HCT116 (cell line): Measurements from ENCODE around the gene ACOXL. TPM values are rescaled to one million over a fixed set of nuclear protein-coding genes. Genes with fewer than 3 reads are reported as not detected.

Source experiments
- ATAC-seq: fragments of 200-7000 bp; cut with Tn5 transposase; 2 replicates; pipeline ENCODE4 v1.9.1; 2020; ENCODE audit warnings: mild to moderate bottlenecking, moderate library complexity
- BruUV-seq: library from RNA; stranded (reverse); fragments of 400-500 nt; replicated peaks from 2 replicates; lab custom pipeline; 2021; lab: Mats Ljungman, UMichigan
- CTCF ChIA-PET: fragments of 300-600 bp; sonication (Branson Sonifier 250); formaldehyde crosslinking; loops from one replicate; lab custom pipeline; 2021; ENCODE audit warnings: antibody characterized with exemption; lab: Charles Lee
- POLR2A ChIA-PET: fragments of 300-600, 350-600 bp; sonication (Branson Sonifier 250); formaldehyde crosslinking; loops from one replicate; lab custom pipeline; 2021; ENCODE audit warnings: antibody characterized with exemption; lab: Charles Lee
- RAD21 ChIA-PET, 2 experiments: fragments of 300-600 bp; sonication (Branson Sonifier 250); formaldehyde crosslinking; loops; one replicate each; lab custom pipeline; 2023; ENCODE audit warnings: low total read pairs in 2 of 2; ENCODE audit not compliant: uncharacterized antibody in 2 of 2, unreplicated experiment in 2 of 2, low non-redundant PET in 1 of 2; lab: Charles Lee
- DNase-seq: peaks from one replicate; pipeline ENCODE4 v3.0.0-alpha.2; 2010; ENCODE audit warnings: low read depth, low spot score
- H2AFZ ChIP-seq: fragments of 200-600 bp; shearing (Covaris generic), sonication (generic); 2 replicates; pipeline ENCODE4 v1.6.1; 2017; ENCODE audit warnings: low read depth, mixed run types, mixed read lengths, antibody characterized with exemption, low read length; ENCODE audit not compliant: poor library complexity, severe bottlenecking
- H3K27ac ChIP-seq: 2 replicates; pipeline ENCODE4 v1.5.1; 2012; ENCODE audit warnings: low read depth, low read length
- H3K27me3 ChIP-seq: fragments of 200-600 bp; sonication (generic); 2 replicates; pipeline ENCODE4 v1.6.1; 2016; ENCODE audit warnings: mixed run types, low read length, mixed read lengths; ENCODE audit not compliant: insufficient read depth
- H3K36me3 ChIP-seq, 2 experiments: fragments of 200-500 bp in 1 of 2; fragments of 200-600 bp in 1 of 2; sonication (Bioruptor generic) in 1 of 2; sonication (generic) in 1 of 2; 2 replicates each; pipeline versions ENCODE4 v1.5.1 to v1.6.1; 2014 to 2016; ENCODE audit warnings: low read length in 2 of 2, inconsistent platforms in 1 of 2, mixed read lengths in 1 of 2, mixed run types in 1 of 2; ENCODE audit not compliant: insufficient read depth in 2 of 2, control insufficient read depth in 1 of 2
- H3K4me1 ChIP-seq, 2 experiments: fragments of 200-600 bp in 1 of 2; sonication (generic) in 1 of 2; 2 replicates each; pipeline versions ENCODE4 v1.5.1 to v1.6.1; 2012 to 2017; ENCODE audit warnings: low read length in 2 of 2, inconsistent platforms in 1 of 2, mild to moderate bottlenecking in 1 of 2, mixed read lengths in 1 of 2, mixed run types in 1 of 2, moderate library complexity in 1 of 2; ENCODE audit not compliant: insufficient read depth in 2 of 2, control insufficient read depth in 1 of 2
- H3K4me2 ChIP-seq: fragments of 200-600 bp; sonication (generic); 2 replicates; pipeline ENCODE4 v1.6.1; 2017; ENCODE audit warnings: mixed run types, low read length, mixed read lengths
- H3K4me3 ChIP-seq, 2 experiments: fragments of 200-600 bp in 1 of 2; sonication (generic) in 1 of 2; replicated peaks in 1 of 2; 2 replicates each; pipeline ENCODE4 v1.5.1; 2011 to 2016; ENCODE audit warnings: low read length in 2 of 2, control low read depth in 1 of 2, low read depth in 1 of 2, mild to moderate bottlenecking in 1 of 2, mixed read lengths in 1 of 2, mixed run types in 1 of 2
- H3K79me2 ChIP-seq: fragments of 200-600 bp; sonication (generic); 2 replicates; pipeline ENCODE4 v1.6.1; 2017; ENCODE audit warnings: mild to moderate bottlenecking, mixed run types, low read length, moderate library complexity, mixed read lengths; ENCODE audit not compliant: insufficient read depth
- H3K9ac ChIP-seq: fragments of 200-600 bp; sonication (generic); 2 replicates; pipeline ENCODE4 v1.6.1; 2016; ENCODE audit warnings: low read length, mixed read lengths
- H3K9me2 ChIP-seq: fragments of 200-600 bp; sonication (generic), shearing (Covaris generic); 2 replicates; pipeline ENCODE4 v1.6.1; 2017; ENCODE audit warnings: mixed run types, mild to moderate bottlenecking, moderate library complexity; ENCODE audit not compliant: insufficient read depth
- H3K9me3 ChIP-seq, 2 experiments: fragments of 200-500 bp in 1 of 2; fragments of 200-600 bp in 1 of 2; sonication (Bioruptor generic) in 1 of 2; sonication (generic) in 1 of 2; 2 replicates each; pipeline ENCODE4 v1.6.1; 2014 to 2017; ENCODE audit warnings: low read length in 2 of 2, mixed read lengths in 2 of 2, inconsistent platforms in 1 of 2, low read depth in 1 of 2, mild to moderate bottlenecking in 1 of 2, mixed run types in 1 of 2, moderate library complexity in 1 of 2; ENCODE audit not compliant: control insufficient read depth in 1 of 2, insufficient read depth in 1 of 2
- H4K20me1 ChIP-seq: fragments of 200-600 bp; sonication (generic), shearing (Covaris generic); 2 replicates; pipeline ENCODE4 v1.6.1; 2017; ENCODE audit warnings: mixed run types, mild to moderate bottlenecking, moderate library complexity; ENCODE audit not compliant: insufficient read depth
- FOSL1 ChIP-seq: IDR thresholded peaks from 2 replicates; pipeline ENCODE4 v1.6.1; 2012; ENCODE audit warnings: low read depth
- JUND ChIP-seq: IDR thresholded peaks from 2 replicates; pipeline ENCODE4 v1.6.1; 2012
- POLR2A ChIP-seq: IDR thresholded peaks from 2 replicates; pipeline ENCODE4 v1.7.0; 2011; ENCODE audit warnings: borderline replicate concordance; ENCODE audit not compliant: insufficient read depth, insufficient read length; ENCODE audit errors: extremely low read depth
- SIN3A ChIP-seq: IDR thresholded peaks from 2 replicates; pipeline ENCODE4 v1.6.1; 2012; ENCODE audit warnings: low read depth
- SRF ChIP-seq: IDR thresholded peaks from 2 replicates; pipeline ENCODE4 v1.6.1; 2012; ENCODE audit warnings: low read depth
- TCF7L2 ChIP-seq: IDR thresholded peaks from 2 replicates; pipeline ENCODE4 v1.7.0; 2011; ENCODE audit warnings: borderline replicate concordance, inconsistent platforms; ENCODE audit not compliant: insufficient read depth, insufficient read length; ENCODE audit errors: extremely low read depth
- ZBTB33 ChIP-seq: IDR thresholded peaks from 2 replicates; pipeline ENCODE4 v1.6.1; 2011; ENCODE audit warnings: mild to moderate bottlenecking, low read length, moderate library complexity; ENCODE audit not compliant: insufficient replicate concordance; ENCODE audit errors: extremely low read depth
- ZFX ChIP-seq: fragments of 450-650 bp; IDR thresholded peaks from 2 replicates; pipeline ENCODE4 v1.6.1; 2017
- intact Hi-C: fragments of 100-400 bp; cut with micrococcal nuclease; formaldehyde crosslinking; loops from 2 replicates; pipeline ENCODE4 v1.10.0; 2022
- total RNA-seq: library from RNA; stranded (reverse); gene quantifications from one replicate; pipeline ENCODE4 v1.2.1, GENCODE V29; 2021; ENCODE audit not compliant: unreplicated experiment
- TF ChIP-seq, protein P1 (sequence below): IDR thresholded peaks from 2 replicates; pipeline ENCODE4 v1.6.1; 2012; ENCODE audit warnings: low read depth

Gene ACOXL
- total RNA-seq, 1 experiment from 2014 or later, result 5.5 TPM

DNA sequence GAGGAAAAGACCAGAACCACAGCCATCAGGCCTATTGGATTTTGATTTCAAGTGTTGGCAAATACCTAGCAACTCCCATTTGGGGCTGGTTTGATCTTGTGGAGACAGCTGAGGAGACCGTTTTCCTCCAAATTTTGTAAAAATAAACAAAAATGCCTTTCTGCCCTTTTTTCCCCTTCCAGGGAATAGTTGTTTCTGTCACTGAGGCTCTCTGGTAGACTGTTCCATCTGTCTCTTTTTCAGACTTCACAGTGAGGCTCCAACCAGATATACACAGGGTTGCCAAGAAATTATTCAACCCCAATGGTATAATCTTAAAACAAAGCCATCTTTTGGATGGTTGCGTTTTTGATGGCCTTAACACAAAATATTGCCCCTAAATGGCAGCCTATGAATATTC lies 115.7 kb downstream of the ACOXL start:
- H3K27me3 ChIP-seq, result no peaks in the 10 kb centered on the region
- ATAC-seq, result no peak
- TF ChIP-seq TCF7L2 (no peak), POLR2A (no peak), SIN3A (no peak), ZFX (no peak), FOSL1 (no peak), ZBTB33 (no peak), SRF (no peak), JUND (no peak)
- TF ChIP-seq, protein P1, sequence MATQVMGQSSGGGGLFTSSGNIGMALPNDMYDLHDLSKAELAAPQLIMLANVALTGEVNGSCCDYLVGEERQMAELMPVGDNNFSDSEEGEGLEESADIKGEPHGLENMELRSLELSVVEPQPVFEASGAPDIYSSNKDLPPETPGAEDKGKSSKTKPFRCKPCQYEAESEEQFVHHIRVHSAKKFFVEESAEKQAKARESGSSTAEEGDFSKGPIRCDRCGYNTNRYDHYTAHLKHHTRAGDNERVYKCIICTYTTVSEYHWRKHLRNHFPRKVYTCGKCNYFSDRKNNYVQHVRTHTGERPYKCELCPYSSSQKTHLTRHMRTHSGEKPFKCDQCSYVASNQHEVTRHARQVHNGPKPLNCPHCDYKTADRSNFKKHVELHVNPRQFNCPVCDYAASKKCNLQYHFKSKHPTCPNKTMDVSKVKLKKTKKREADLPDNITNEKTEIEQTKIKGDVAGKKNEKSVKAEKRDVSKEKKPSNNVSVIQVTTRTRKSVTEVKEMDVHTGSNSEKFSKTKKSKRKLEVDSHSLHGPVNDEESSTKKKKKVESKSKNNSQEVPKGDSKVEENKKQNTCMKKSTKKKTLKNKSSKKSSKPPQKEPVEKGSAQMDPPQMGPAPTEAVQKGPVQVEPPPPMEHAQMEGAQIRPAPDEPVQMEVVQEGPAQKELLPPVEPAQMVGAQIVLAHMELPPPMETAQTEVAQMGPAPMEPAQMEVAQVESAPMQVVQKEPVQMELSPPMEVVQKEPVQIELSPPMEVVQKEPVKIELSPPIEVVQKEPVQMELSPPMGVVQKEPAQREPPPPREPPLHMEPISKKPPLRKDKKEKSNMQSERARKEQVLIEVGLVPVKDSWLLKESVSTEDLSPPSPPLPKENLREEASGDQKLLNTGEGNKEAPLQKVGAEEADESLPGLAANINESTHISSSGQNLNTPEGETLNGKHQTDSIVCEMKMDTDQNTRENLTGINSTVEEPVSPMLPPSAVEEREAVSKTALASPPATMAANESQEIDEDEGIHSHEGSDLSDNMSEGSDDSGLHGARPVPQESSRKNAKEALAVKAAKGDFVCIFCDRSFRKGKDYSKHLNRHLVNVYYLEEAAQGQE, result no peak
- TF ChIP-seq, all 23 proteins: peak for 0
- no peak overlapping the region for H2AFZ ChIP-seq
- BruUV-seq, result no TSS peak
- H3K79me2 ChIP-seq, result no peaks in the 10 kb centered on the region
- no peak for DNase-seq
- H3K36me3 ChIP-seq, result no peaks in the 10 kb centered on the region
- ChIA-PET CTCF (no interaction called here), POLR2A (no interaction called here), RAD21 (no interaction called here)
- no peak overlapping the region for H3K9ac ChIP-seq
- H3K27ac ChIP-seq, result no peak overlapping the region
- no peaks in the 10 kb centered on the region for H4K20me1 ChIP-seq
- H3K4me3 ChIP-seq, result no peak overlapping the region
- H3K9me2 ChIP-seq, result no peaks in the 10 kb centered on the region
- no peak overlapping the region for H3K4me2 ChIP-seq
- intact Hi-C loops, result no loop called here
- peaks cover 0 to 2% of the 10 kb centered on the region in 2 experiments; a peak in 1 of 4 replicates for H3K4me1 ChIP-seq
- no peaks in the 10 kb centered on the region for H3K9me3 ChIP-seq
